Lung (tissue), 12 donors: ENCODE results near the gene BTNL9. TPM values are rescaled to one million over a fixed set of nuclear protein-coding genes. Genes with fewer than 3 reads are reported as not detected.

Source experiments
- ATAC-seq: fragments of 200-7000 bp; cut with Tn5 transposase; one replicate; pipeline ENCODE4 v1.9.1; 2020; ENCODE audit warnings: moderate number of reproducible peaks; ENCODE audit not compliant: insufficient read depth, low FRiP score
- DNase-seq, 3 donors: peaks; one replicate each; pipeline ENCODE4 v3.0.0-alpha.2; 2013 to 2017
- H3K27ac ChIP-seq, 2 donors: one replicate each; pipeline ENCODE4 v1.5.1; 2013; ENCODE audit warnings: mild to moderate bottlenecking in 2 of 2, moderate library complexity in 2 of 2, control low read depth in 1 of 2, inconsistent platforms in 1 of 2, low read depth in 1 of 2, low read length in 1 of 2
- H3K27me3 ChIP-seq, 3 donors: one replicate each; pipeline ENCODE4 v1.5.1; 2013; ENCODE audit warnings: low read length in 2 of 3; ENCODE audit not compliant: control insufficient read depth in 3 of 3, insufficient read depth in 3 of 3
- H3K36me3 ChIP-seq, 4 donors: one replicate each; pipeline ENCODE4 v1.5.1; 2013; ENCODE audit warnings: low read length in 4 of 4, mild to moderate bottlenecking in 1 of 4, moderate library complexity in 1 of 4; ENCODE audit not compliant: control insufficient read depth in 4 of 4, insufficient read depth in 4 of 4
- H3K4me1 ChIP-seq, 5 donors: one replicate each; pipeline ENCODE4 v1.5.1; 2013; ENCODE audit warnings: low read length in 5 of 5, mild to moderate bottlenecking in 2 of 5, moderate library complexity in 1 of 5; ENCODE audit not compliant: control insufficient read depth in 5 of 5, insufficient read depth in 5 of 5
- H3K4me3 ChIP-seq: one replicate; pipeline ENCODE4 v1.5.1; 2013; ENCODE audit warnings: mild to moderate bottlenecking, control low read depth, moderate library complexity
- H3K9ac ChIP-seq, 2 donors: one replicate each; pipeline ENCODE4 v1.5.1; 2013; ENCODE audit warnings: low read length in 2 of 2, control low read depth in 1 of 2; ENCODE audit not compliant: insufficient read depth in 1 of 2
- H3K9me3 ChIP-seq, 4 donors: one replicate each; pipeline ENCODE4 v1.5.1; 2013; ENCODE audit warnings: low read length in 3 of 4, mild to moderate bottlenecking in 1 of 4, moderate library complexity in 1 of 4; ENCODE audit not compliant: control insufficient read depth in 4 of 4, insufficient read depth in 3 of 4
- CTCF ChIP-seq: IDR thresholded peaks from 2 replicates; pipeline ENCODE4 v1.5.1; 2012; ENCODE audit warnings: mild to moderate bottlenecking; ENCODE audit errors: control extremely low read depth, extremely low read depth
- WGBS, 2 donors: extraction: QIAGEN DNeasy Blood & Tissue Kit; methylation state at CpG; one replicate each; pipeline ENCODE4 v1.1.7; 2013; 5-methylcytosine and 5-hydroxymethylcytosine counted together
- polyA plus RNA-seq, 2 donors: library from polyadenylated mRNA; stranded (reverse); fragments of 200-250 nt; gene quantifications; one replicate each; pipeline ENCODE4 v1.2.1, GENCODE V29; 2013
- total RNA-seq, 2 donors: library from RNA; depleted of rRNA in 1 of 2; stranded (reverse); fragments of >200 nt in 1 of 2; gene quantifications; one replicate each; pipeline ENCODE4 v1.2.1, GENCODE V29; 2014 to 2021
- donor health status: control.
- donor health status: control.
- donor health status: Bipolar disorder and iron deficiency.
- donor health status: healthy.
- donor health status: DM: yes; HTN: yes; CAD: no.

Gene BTNL9
- total and polyA plus RNA-seq, 4 donors, result 23.5 to 73.1 (median 62.3) TPM

GRCh38 chr5:181031716-181032115 is 8.3 kb upstream of the BTNL9 start:
- 83 to 95% methylated on average over 3 of the region's 3 CpGs for WGBS, 2 donors
- Histone ChIP-seq H3K4me3 (no peak overlapping the region), H3K27me3 (no peaks in the 10 kb centered on the region), H3K9me3 (peaks cover 0 to 3% (median 0%) of the 10 kb centered on the region in 4 donors), H3K4me1 (peaks cover 0 to 4% (median 0%) of the 10 kb centered on the region in 5 donors), H3K27ac (no peak overlapping the region), H3K36me3 (no peaks in the 10 kb centered on the region), H3K9ac (no peak overlapping the region)
- no peak for ATAC-seq
- no peak for DNase-seq
- no peak for TF ChIP-seq CTCF

GRCh38 chr5:181035991-181036815 is 3.9 kb upstream of the BTNL9 start:
- 74 to 83% methylated on average over 20 of the region's 20 CpGs for whole genome bisulfite sequencing, 2 donors
- DNase-seq (peak in 1 of 3 donors; percentile 19), ATAC-seq (no peak)
- peak overlapping the region in 1 of 2 donors; percentile 38 for H3K27ac ChIP-seq
- no peaks in the 10 kb centered on the region for H3K36me3 ChIP-seq
- H3K27me3 ChIP-seq, result peaks cover 0 to 3% (median 2%) of the 10 kb centered on the region in 3 donors
- no peak for TF ChIP-seq CTCF
- H3K4me3 ChIP-seq, result no peak overlapping the region
- H3K9me3 ChIP-seq, result peaks cover 0 to 3% (median 0%) of the 10 kb centered on the region in 4 donors
- peaks cover 0 to 8% (median 0%) of the 10 kb centered on the region in 5 donors for H3K4me1 ChIP-seq
- no peak overlapping the region for H3K9ac ChIP-seq

- no peak overlapping the region for H3K4me3 ChIP-seq
- H3K4me1 ChIP-seq, result peaks cover 0 to 8% (median 0%) of the 10 kb centered on the region in 5 donors
- WGBS, 2 donors, result 83 to 92% methylated on average over 13 of the region's 13 CpGs
- no peak for TF ChIP-seq CTCF
- peak overlapping the region in 1 of 2 donors; percentile 38 for H3K27ac ChIP-seq
- H3K36me3 ChIP-seq, result no peaks in the 10 kb centered on the region
- H3K9ac ChIP-seq, result no peak overlapping the region
- no peak for ATAC-seq
- DNase-seq, result no peak
- H3K27me3 ChIP-seq, result peaks cover 0 to 3% (median 2%) of the 10 kb centered on the region in 3 donors
- H3K9me3 ChIP-seq, result peaks cover 0 to 3% (median 0%) of the 10 kb centered on the region in 4 donors
Observed at GRCh38 chr5:181036816-181037364, 3.2 kb upstream of the BTNL9 start.
